ENCODE data around the gene KLK12.

DNA sequence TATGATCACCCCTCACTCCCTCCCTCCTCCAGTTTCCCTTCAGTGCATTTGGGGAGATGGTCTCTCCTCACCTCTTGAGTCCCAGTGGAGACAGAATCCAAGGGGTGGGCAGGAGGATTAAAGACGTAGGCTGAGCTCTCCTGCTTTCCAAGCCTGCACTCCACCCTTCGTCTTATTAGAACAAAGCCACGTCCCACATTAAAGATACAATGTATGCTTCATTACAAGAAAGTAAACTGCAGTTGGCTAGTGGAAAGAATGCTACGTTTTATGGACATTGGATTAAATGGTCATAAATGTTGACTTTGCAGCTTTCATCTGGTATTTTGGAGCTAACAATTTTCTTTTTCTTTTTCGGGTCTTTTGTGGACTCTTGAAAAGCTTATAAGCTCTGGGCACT is 6.9 kb downstream of the KLK12 start:
- TF ChIP-seq, protein P1, sequence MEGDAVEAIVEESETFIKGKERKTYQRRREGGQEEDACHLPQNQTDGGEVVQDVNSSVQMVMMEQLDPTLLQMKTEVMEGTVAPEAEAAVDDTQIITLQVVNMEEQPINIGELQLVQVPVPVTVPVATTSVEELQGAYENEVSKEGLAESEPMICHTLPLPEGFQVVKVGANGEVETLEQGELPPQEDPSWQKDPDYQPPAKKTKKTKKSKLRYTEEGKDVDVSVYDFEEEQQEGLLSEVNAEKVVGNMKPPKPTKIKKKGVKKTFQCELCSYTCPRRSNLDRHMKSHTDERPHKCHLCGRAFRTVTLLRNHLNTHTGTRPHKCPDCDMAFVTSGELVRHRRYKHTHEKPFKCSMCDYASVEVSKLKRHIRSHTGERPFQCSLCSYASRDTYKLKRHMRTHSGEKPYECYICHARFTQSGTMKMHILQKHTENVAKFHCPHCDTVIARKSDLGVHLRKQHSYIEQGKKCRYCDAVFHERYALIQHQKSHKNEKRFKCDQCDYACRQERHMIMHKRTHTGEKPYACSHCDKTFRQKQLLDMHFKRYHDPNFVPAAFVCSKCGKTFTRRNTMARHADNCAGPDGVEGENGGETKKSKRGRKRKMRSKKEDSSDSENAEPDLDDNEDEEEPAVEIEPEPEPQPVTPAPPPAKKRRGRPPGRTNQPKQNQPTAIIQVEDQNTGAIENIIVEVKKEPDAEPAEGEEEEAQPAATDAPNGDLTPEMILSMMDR (IDR thresholded peaks at IDR 0.05) = no peak
- no peak for TF ChIP-seq EP300 (IDR thresholded peaks at IDR 0.05)

Data from ovary (tissue), 3 donors.